ENCODE results near the gene ANKHD1.

DNA sequence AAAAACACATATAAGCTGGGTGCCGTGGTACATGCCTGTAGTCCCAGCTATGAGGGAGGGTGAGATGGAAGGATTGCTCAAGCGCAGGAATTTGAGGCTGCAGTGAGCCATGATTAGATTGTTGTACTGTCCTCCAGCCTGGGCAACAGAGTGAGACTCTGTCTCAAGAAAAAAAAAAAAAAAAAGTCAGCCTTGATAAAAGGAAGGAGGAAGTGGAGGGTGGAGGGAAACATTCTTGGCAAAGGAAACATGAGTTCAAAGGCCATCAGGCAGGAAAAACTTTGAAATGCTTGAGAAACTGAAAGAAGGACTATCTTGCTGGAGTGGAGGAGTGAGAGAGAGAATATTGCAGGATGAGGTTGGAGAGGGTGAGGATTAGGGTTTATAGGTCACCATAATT lies 18.3 kb upstream of the ANKHD1 start:
- TF ChIP-seq, protein P1, sequence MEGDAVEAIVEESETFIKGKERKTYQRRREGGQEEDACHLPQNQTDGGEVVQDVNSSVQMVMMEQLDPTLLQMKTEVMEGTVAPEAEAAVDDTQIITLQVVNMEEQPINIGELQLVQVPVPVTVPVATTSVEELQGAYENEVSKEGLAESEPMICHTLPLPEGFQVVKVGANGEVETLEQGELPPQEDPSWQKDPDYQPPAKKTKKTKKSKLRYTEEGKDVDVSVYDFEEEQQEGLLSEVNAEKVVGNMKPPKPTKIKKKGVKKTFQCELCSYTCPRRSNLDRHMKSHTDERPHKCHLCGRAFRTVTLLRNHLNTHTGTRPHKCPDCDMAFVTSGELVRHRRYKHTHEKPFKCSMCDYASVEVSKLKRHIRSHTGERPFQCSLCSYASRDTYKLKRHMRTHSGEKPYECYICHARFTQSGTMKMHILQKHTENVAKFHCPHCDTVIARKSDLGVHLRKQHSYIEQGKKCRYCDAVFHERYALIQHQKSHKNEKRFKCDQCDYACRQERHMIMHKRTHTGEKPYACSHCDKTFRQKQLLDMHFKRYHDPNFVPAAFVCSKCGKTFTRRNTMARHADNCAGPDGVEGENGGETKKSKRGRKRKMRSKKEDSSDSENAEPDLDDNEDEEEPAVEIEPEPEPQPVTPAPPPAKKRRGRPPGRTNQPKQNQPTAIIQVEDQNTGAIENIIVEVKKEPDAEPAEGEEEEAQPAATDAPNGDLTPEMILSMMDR (conservative IDR thresholded peaks at IDR 0.05 in 1 of 2, IDR thresholded peaks at IDR 0.05 in 1 of 2; ENCODE audit: extremely low read depth in 1 of 2, insufficient read depth in 1 of 2, low read depth in 1 of 2, low read length in 2 of 2), result no peak
- no peak for TF ChIP-seq EZH2 (IDR thresholded peaks at IDR 0.05; ENCODE audit: borderline replicate concordance, low read length)
